DND-41 (cell line): ENCODE results near the gene RCAN2.

Source experiments
- CTCF ChIP-seq: IDR thresholded peaks from 2 replicates; pipeline ENCODE4 v1.5.1; 2012; ENCODE audit warnings: borderline replicate concordance, low read length, moderate library complexity, mild to moderate bottlenecking; ENCODE audit not compliant: poor library complexity, severe bottlenecking; ENCODE audit errors: extremely low read depth
- EZH2 ChIP-seq: IDR thresholded peaks from 3 replicates; pipeline ENCODE4 v1.6.1; 2012; ENCODE audit warnings: borderline replicate concordance, low read depth, mild to moderate bottlenecking, moderate library complexity, low read length, inconsistent platforms; ENCODE audit not compliant: severe bottlenecking

GRCh38 chr6:46219661-46220060 lies 271.6 kb downstream of the RCAN2 start:
- no peak for TF ChIP-seq CTCF
- no peak for TF ChIP-seq EZH2
